Smooth muscle cell (in vitro differentiated cells): ENCODE measurements around the gene HOXD9. TPM values are rescaled to one million over a fixed set of nuclear protein-coding genes. Genes with fewer than 3 reads are reported as not detected.

Experiments used
- DNase-seq: peaks from one replicate; lab custom pipeline; 2025; ENCODE audit not compliant: unreplicated experiment; lab: John Stamatoyannopoulos, UW
- H2AFZ ChIP-seq: fragments of 200-600 bp; sonication (generic); 2 replicates; pipeline ENCODE4 v1.6.0; 2016; ENCODE audit warnings: antibody characterized with exemption, low read depth, mild to moderate bottlenecking
- H3F3A ChIP-seq: fragments of 200-600 bp; sonication (generic); 2 replicates; pipeline ENCODE4 v1.6.0; 2017; ENCODE audit warnings: antibody characterized with exemption, low read depth
- H3K27ac ChIP-seq: fragments of 200-600 bp; sonication (generic); 2 replicates; pipeline ENCODE4 v1.5.1; 2016; ENCODE audit warnings: low read depth, mild to moderate bottlenecking
- H3K27me3 ChIP-seq: fragments of 200-600 bp; sonication (generic); 2 replicates; pipeline ENCODE4 v1.6.1; 2016; ENCODE audit warnings: low read depth, mild to moderate bottlenecking
- H3K36me3 ChIP-seq: fragments of 200-600 bp; sonication (generic); 2 replicates; pipeline ENCODE4 v1.5.1; 2016; ENCODE audit warnings: low read depth
- H3K4me1 ChIP-seq: fragments of 200-600 bp; sonication (generic); 2 replicates; pipeline ENCODE4 v1.5.1; 2016; ENCODE audit warnings: low read depth
- H3K4me2 ChIP-seq: fragments of 200-600 bp; sonication (generic); 2 replicates; pipeline ENCODE4 v1.6.0; 2016; ENCODE audit warnings: mild to moderate bottlenecking
- H3K4me3 ChIP-seq: fragments of 200-600 bp; sonication (generic); 2 replicates; pipeline ENCODE4 v1.5.1; 2016; ENCODE audit warnings: mild to moderate bottlenecking
- H3K79me2 ChIP-seq: fragments of 200-600 bp; sonication (generic); 2 replicates; pipeline ENCODE4 v1.6.0; 2016; ENCODE audit warnings: low read depth, mild to moderate bottlenecking
- H3K9ac ChIP-seq: fragments of 200-600 bp; sonication (generic); 2 replicates; pipeline ENCODE4 v1.6.0; 2016; ENCODE audit warnings: low read depth
- H3K9me3 ChIP-seq: fragments of 200-600 bp; sonication (generic); replicated peaks from 2 replicates; pipeline ENCODE4 v1.5.1; 2016; ENCODE audit warnings: low read depth
- H4K20me1 ChIP-seq: fragments of 200-600 bp; sonication (generic); 2 replicates; pipeline ENCODE4 v1.6.0; 2016; ENCODE audit warnings: low read depth
- WGBS: methylation state at CpG from one replicate; pipeline ENCODE4 v1.1.7; 2016; ENCODE audit warnings: low lambda C conversion rate; 5-methylcytosine and 5-hydroxymethylcytosine counted together
- polyA plus RNA-seq: library from polyadenylated mRNA; unstranded; fragments of >200 nt; fragmentation: Nextera tagmentation; extraction: Ambion mirVana; gene quantifications from 2 replicates; pipeline ENCODE4 v1.2.1, GENCODE V29; 2016
- total RNA-seq: library from RNA; depleted of rRNA; stranded (reverse); fragments of >200 nt; gene quantifications from 2 replicates; pipeline ENCODE4 v1.2.3, GENCODE V29; 2014
- TF ChIP-seq, protein P1 (sequence below): fragments of 200-600 bp; sonication (generic); IDR thresholded peaks from 2 replicates; pipeline ENCODE4 v1.5.1; 2017; ENCODE audit warnings: borderline replicate concordance, mild to moderate bottlenecking, antibody characterized with exemption; ENCODE audit not compliant: insufficient read depth, poor library complexity, severe bottlenecking

Gene HOXD9
- total and polyA plus RNA-seq, 2 experiments from 2014 or later = 0.49 to 2.2 TPM

DNA sequence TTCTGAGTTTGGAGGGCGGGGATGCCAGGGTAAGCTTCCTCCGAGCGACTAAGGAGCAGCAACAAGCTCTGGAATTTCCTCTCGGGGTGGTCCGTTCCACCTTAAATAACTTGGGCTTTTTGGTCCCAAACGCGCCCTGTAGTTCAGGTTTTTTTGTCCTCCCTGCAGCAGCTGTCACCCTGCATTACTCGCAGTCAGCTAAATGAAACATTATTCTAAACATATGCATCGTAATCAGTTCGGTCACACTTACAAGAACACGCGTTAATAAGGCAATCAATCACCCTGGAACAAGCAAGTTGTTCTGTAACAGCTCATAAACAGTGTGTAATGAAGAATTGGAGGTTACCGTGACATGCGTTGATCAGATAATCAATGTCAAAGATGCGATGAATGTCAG lies 47.0 kb upstream of the HOXD9 start:
- Histone ChIP-seq H3K9ac (no peak overlapping the region), H3K4me1 (no peaks in the 10 kb centered on the region), H4K20me1 (no peaks in the 10 kb centered on the region), H3F3A (no peaks in the 10 kb centered on the region), H2AFZ (no peak overlapping the region), H3K4me3 (peak overlapping the region; percentile 41), H3K79me2 (no peaks in the 10 kb centered on the region), H3K36me3 (no peaks in the 10 kb centered on the region), H3K27ac (no peak overlapping the region), H3K4me2 (peak overlapping the region; percentile 68), H3K27me3 (peaks cover 97% of the 10 kb centered on the region), H3K9me3 (no peaks in the 10 kb centered on the region)
- WGBS = 11% methylated on average over 15 of the region's 15 CpGs
- TF ChIP-seq, protein P1, sequence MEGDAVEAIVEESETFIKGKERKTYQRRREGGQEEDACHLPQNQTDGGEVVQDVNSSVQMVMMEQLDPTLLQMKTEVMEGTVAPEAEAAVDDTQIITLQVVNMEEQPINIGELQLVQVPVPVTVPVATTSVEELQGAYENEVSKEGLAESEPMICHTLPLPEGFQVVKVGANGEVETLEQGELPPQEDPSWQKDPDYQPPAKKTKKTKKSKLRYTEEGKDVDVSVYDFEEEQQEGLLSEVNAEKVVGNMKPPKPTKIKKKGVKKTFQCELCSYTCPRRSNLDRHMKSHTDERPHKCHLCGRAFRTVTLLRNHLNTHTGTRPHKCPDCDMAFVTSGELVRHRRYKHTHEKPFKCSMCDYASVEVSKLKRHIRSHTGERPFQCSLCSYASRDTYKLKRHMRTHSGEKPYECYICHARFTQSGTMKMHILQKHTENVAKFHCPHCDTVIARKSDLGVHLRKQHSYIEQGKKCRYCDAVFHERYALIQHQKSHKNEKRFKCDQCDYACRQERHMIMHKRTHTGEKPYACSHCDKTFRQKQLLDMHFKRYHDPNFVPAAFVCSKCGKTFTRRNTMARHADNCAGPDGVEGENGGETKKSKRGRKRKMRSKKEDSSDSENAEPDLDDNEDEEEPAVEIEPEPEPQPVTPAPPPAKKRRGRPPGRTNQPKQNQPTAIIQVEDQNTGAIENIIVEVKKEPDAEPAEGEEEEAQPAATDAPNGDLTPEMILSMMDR = no peak
- DNase-seq = no peak

DNA sequence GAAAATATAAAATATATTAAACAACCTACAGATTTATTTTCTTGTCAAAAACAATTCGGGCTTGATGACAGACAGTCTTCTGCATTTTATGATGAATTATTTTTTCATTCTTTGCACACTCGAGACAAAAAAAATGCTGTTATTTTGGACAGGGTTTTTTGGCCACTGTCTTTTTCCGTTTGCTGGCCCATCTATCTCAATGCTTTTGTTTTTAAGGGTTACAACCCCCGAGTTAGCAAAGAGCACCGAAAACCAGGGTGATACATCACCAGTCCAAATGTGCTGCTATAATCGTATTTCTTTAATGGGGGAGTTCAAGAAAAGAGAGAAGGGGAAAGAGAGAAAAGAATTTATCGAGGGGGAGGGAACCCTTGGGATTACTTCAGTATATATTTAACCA lies 46.5 kb upstream of the HOXD9 start:
- Histone ChIP-seq H3K9ac (no peak overlapping the region), H3F3A (no peaks in the 10 kb centered on the region), H3K27ac (no peak overlapping the region), H3K4me2 (peak overlapping the region; percentile 68), H4K20me1 (no peaks in the 10 kb centered on the region), H3K36me3 (no peaks in the 10 kb centered on the region), H3K27me3 (peaks cover 97% of the 10 kb centered on the region), H3K9me3 (no peaks in the 10 kb centered on the region), H2AFZ (no peak overlapping the region), H3K4me1 (no peaks in the 10 kb centered on the region), H3K79me2 (no peaks in the 10 kb centered on the region), H3K4me3 (peak overlapping the region; percentile 41)
- DNase-seq = no peak
- 53% methylated on average over 7 of the region's 7 CpGs for WGBS
- TF ChIP-seq, protein P1 = no peak

DNA sequence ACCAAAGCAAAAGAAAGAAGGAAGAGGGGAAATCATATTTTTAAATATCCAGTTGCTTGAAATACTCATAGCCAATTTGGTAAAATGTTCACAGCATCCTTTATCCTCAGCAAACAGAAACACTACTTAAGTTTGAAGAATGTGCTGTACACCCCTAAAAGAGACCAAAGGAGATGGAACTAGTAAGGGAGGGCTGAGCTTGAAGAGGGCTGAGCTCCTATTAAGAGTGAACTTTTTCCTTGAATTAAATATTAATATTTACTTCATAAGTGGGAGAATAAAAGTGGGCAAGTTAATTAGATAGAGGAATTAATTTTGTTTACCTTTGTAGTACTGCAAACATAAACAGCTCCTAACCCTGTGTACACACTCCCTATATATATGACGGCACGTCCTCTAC lies 45.7 kb upstream of the HOXD9 start:
- no peak overlapping the region for H2AFZ ChIP-seq
- no peaks in the 10 kb centered on the region for H3K9me3 ChIP-seq
- H3F3A ChIP-seq = no peaks in the 10 kb centered on the region
- no peak overlapping the region for H3K27ac ChIP-seq
- no peaks in the 10 kb centered on the region for H4K20me1 ChIP-seq
- DNase-seq = no peak
- H3K4me2 ChIP-seq = no peak overlapping the region
- no peaks in the 10 kb centered on the region for H3K79me2 ChIP-seq
- H3K9ac ChIP-seq = no peak overlapping the region
- no peak overlapping the region for H3K4me3 ChIP-seq
- WGBS = 44% methylated on average over 2 of the region's 2 CpGs
- TF ChIP-seq, protein P1 = no peak
- H3K4me1 ChIP-seq = no peaks in the 10 kb centered on the region
- H3K36me3 ChIP-seq = no peaks in the 10 kb centered on the region
- H3K27me3 ChIP-seq = peaks cover 97% of the 10 kb centered on the region

DNA sequence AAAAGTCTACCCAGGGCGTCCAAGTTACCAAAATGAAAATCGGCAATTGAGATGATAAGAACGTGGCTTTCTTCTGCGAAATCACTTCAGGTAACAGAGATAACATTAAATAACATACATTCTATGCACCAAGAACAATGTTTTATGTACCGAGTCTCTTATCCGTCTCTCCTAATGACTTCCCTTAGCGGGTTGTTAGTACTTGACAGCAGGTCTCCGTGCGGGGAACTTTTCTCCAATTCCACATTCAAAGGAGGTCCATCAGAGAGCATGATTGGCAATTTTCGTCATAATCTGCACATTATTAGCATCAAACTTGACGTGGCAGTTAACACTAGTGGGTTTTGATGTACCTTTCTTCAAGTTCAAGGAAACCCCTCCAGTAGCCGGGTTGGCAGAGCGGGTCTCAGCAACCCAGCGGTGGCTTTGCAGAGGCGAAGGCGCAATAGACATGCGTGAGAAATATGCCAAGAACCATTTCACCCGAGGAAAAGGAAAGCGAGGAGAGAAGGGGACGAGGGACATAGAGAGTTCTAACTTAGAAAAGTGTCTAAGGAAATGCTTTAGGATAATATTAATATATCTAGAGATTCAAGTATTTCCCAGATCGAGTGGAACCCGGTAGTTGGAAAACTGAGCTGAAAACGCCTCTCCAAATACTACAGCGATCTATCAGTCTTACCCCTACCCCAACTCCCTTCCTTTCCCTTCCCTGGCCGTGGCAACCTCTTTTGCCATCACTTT lies 43.8 kb upstream of the HOXD9 start:
- Histone ChIP-seq H3K4me3 (peak overlapping the region; percentile 33), H3K27ac (no peak overlapping the region), H3K79me2 (no peaks in the 10 kb centered on the region), H3K4me2 (peak overlapping the region; percentile 78), H3K9me3 (no peaks in the 10 kb centered on the region), H2AFZ (no peak overlapping the region), H3K4me1 (peaks cover 6% of the 10 kb centered on the region), H3K36me3 (no peaks in the 10 kb centered on the region), H3K27me3 (peaks cover 97% of the 10 kb centered on the region), H3K9ac (no peak overlapping the region), H3F3A (no peaks in the 10 kb centered on the region), H4K20me1 (no peaks in the 10 kb centered on the region)
- WGBS = 15% methylated on average over 25 of the region's 25 CpGs
- TF ChIP-seq, protein P1 = no peak
- no peak for DNase-seq
